Lower lobe of right lung (tissue), 2 donors: ENCODE data around the gene ELK4. TPM values are rescaled to one million over a fixed set of nuclear protein-coding genes. Genes with fewer than 3 reads are reported as not detected.

Source experiments
- ATAC-seq, 2 donors: fragments of 200-7000 bp; cut with Tn5 transposase; one replicate each; pipeline ENCODE4 v1.9.1; 2020 to 2022; ENCODE audit warnings: mild to moderate bottlenecking in 2 of 2, moderate library complexity in 2 of 2
- DNase-seq: peaks from one replicate; pipeline ENCODE4 v3.0.0-alpha.2; 2020
- H3K27ac ChIP-seq: fragments of 200-600 bp; one replicate; pipeline ENCODE4 v1.8.0; 2022
- H3K27me3 ChIP-seq: fragments of 200-600 bp; one replicate; pipeline ENCODE4 v1.8.0; 2022; ENCODE audit warnings: low read depth
- H3K36me3 ChIP-seq: fragments of 200-600 bp; one replicate; pipeline ENCODE4 v1.8.0; 2022; ENCODE audit warnings: mild to moderate bottlenecking
- H3K4me1 ChIP-seq: fragments of 200-600 bp; one replicate; pipeline ENCODE4 v1.8.0; 2022
- H3K4me3 ChIP-seq: fragments of 200-600 bp; one replicate; pipeline ENCODE4 v1.8.0; 2022; ENCODE audit warnings: mild to moderate bottlenecking
- H3K9me3 ChIP-seq: fragments of 200-600 bp; one replicate; pipeline ENCODE4 v1.8.0; 2022
- CTCF ChIP-seq: fragments of 200-600 bp; IDR thresholded peaks from one replicate; pipeline ENCODE4 v1.8.0; 2022; ENCODE audit warnings: antibody characterized with exemption, mild to moderate bottlenecking
- intact Hi-C: fragments of 100-400 bp; cut with DNase I; formaldehyde crosslinking; loops from one replicate; pipeline ENCODE4 v1.11.0; 2022
- total RNA-seq: library from RNA; stranded (reverse); fragmentation: NEBNext Ultra II Directional; extraction: Animal tissue kit (Norgen Biotek cat#: 25700); gene quantifications from one replicate; pipeline ENCODE4 v1.2.1, GENCODE V29; 2021
- donor health status: DM: no; HTN: yes; CAD: no; lungs with severe emphysema.

The ELK4 gene
- total RNA-seq, 1 donor from 2014 or later, result 62.8 TPM

DNA sequence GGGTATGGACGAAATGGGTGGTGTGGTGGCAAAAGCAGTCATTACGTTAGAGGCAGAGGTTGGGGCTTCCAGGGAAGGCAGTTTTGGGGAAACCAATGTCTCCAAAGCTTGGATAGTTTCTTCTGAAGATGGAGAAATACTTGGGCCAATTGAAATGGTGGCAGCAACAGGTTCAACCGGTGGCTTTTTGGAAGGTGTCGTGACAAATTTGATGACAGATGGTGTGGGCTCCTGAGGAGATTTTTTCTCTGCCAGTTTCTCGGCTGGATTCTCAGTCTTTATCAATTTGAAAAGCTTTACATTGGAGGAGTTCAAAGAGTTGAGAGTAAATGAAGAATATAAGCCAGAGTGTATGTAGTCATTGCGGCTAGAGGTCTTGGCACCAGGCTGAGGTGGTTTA is 11.5 kb downstream of the ELK4 start:
- Histone ChIP-seq H3K36me3 (peaks cover 86% of the 10 kb centered on the region), H3K4me3 (no peak overlapping the region), H3K27ac (no peak overlapping the region), H3K4me1 (no peaks in the 10 kb centered on the region), H3K9me3 (no peaks in the 10 kb centered on the region), H3K27me3 (no peaks in the 10 kb centered on the region)
- DNase-seq, result no peak
- no peak for TF ChIP-seq CTCF
- ATAC-seq, result no peak
- intact Hi-C loops, result no loop called here

- ATAC-seq (no peak), DNase-seq (no peak)
- Histone ChIP-seq H3K27ac (no peak overlapping the region), H3K9me3 (no peaks in the 10 kb centered on the region), H3K4me1 (no peaks in the 10 kb centered on the region), H3K27me3 (no peaks in the 10 kb centered on the region), H3K36me3 (peaks cover 95% of the 10 kb centered on the region), H3K4me3 (no peak overlapping the region)
- TF ChIP-seq CTCF, result no peak
- intact Hi-C loops, result no loop called here
Measured at GRCh38 chr1:205619376-205619775, 12.4 kb downstream of the ELK4 start.

DNA sequence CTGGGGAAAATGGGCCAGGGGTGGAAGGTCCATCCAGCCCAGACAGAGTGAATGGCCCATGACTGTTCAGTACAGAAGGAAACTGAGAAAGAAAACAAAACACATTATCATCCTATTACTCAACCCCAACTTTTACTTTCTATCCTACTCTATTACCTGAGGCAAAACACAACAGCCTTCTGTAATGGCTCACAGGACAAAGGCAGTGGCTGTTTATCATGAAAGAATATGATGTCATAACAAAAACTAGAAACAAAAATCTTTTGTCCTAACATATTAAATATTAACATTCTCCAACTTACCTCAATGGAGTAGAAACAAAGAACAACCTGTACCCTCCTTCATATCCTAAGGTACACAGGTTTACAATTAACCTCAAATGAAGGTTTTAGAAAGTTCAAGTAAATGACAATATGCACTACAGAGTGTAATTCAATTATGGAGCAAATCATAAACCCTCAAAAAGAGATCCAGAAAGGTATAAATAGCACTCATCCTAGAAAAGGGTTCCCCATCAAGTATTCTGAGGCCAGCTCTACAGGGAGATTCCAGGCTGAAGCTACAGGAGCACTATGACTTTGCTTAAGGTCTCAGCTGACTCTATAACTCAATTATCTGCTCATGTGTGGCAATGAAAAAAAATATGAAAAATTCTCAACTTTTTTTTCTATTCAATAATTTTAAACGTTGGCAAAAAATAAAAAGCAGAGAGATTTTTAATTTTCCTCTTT is 15.1 kb downstream of the ELK4 start:
- Histone ChIP-seq H3K4me1 (peaks cover under 1% of the 10 kb centered on the region), H3K36me3 (peaks cover 96% of the 10 kb centered on the region), H3K27me3 (no peaks in the 10 kb centered on the region), H3K4me3 (no peak overlapping the region), H3K27ac (no peak overlapping the region), H3K9me3 (no peaks in the 10 kb centered on the region)
- ATAC-seq (no peak), DNase-seq (no peak)
- intact Hi-C loops, result no loop called here
- no peak for TF ChIP-seq CTCF

DNA sequence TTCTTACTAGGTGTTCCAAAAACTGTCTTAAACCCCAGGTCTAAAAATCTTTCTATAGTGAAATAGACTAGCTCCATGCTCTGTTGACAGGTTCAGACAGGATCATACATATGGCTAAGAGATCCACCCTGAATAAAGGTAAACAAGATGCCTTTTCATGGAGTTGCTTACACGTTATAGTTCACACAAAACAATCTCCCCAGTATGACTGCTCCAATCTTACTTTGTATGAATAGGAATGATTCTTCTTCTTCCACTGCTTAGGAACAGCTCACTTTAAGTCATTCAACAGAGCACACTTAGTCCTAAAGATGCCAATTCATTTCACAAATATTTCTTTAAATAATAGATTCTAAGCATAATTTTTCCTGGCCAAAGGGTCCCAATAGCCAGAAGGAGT is 16.0 kb downstream of the ELK4 start:
- peaks cover 8% of the 10 kb centered on the region for H3K4me1 ChIP-seq
- TF ChIP-seq CTCF, result no peak

DNA sequence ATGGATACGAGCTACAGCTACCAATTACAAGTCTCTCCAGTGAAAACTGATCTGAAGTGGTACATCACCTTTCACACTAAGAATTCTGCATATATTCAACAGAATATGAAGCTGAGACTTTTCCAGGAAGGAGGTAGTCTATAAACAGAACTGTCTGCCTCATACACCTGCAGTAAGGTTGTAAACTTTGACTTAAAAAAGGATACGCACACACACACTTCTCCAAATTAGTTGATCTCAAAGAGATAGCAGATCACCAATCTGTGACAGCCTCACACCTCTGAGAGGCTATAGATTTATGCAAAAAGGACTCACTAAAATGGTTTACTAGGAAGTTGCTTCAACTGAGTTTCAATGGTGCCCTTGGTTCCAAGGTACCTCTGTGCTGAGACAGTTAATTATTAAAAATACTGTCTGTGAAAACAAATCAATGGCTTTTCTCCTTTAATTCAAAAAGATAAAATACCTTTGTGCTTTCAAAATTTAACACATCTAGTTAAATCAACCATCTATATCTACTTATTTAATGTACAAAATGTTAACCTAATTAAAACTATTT is 17.9 kb downstream of the ELK4 start:
- DNase-seq, result no peak
- Histone ChIP-seq H3K9me3 (no peaks in the 10 kb centered on the region), H3K27me3 (no peaks in the 10 kb centered on the region), H3K4me1 (peaks cover 17% of the 10 kb centered on the region), H3K27ac (no peak overlapping the region), H3K36me3 (peaks cover 68% of the 10 kb centered on the region), H3K4me3 (no peak overlapping the region)
- no peak for ATAC-seq
- intact Hi-C loops, result no loop called here
- TF ChIP-seq CTCF, result no peak

More for the DNA sequence above, 16.0 kb downstream of the ELK4 start:
- H3K27ac ChIP-seq, result no peak overlapping the region
- no peak for DNase-seq
- no peak overlapping the region for H3K4me3 ChIP-seq
- intact Hi-C loops, result no loop called here
- ATAC-seq, result no peak
- no peaks in the 10 kb centered on the region for H3K27me3 ChIP-seq
- H3K9me3 ChIP-seq, result no peaks in the 10 kb centered on the region
- H3K36me3 ChIP-seq, result peaks cover 87% of the 10 kb centered on the region
